ENCODE data around the gene ABAT. TPM values are rescaled to one million over a fixed set of nuclear protein-coding genes. Genes with fewer than 3 reads are reported as not detected.

The ABAT gene
- total RNA-seq, 2 experiments from 2014 or later = 2.0 to 6.7 TPM

DNA sequence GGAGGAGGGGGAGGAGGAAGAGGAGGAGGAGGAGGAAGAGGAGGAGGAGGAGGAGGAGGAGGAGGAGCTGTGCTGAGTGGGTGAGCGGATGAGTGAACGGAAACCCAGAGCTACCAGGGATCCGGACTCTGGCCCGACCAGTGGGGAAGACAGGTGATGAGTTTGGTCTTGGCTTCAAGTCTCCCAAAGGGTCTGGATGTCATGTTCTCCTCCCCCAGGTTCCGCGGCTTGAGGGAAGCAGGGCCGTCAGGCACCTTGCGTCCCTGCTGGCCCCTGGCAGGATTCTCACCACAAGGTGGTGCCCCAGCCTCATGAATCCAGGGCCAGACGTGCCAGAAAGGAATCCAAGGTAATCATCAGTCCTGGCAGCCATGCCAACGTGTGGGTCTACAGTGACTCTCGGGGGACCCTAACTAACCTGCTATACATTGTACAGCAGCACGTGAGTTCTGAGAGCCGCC lies 13.5 kb upstream of the ABAT start:
- H3K9me3 ChIP-seq (ENCODE audit: low read length) = no peaks in the 10 kb centered on the region
- peak; percentile 73 for TF ChIP-seq CTCF (conservative IDR thresholded peaks at IDR 0.05; ENCODE audit: low read length)
- TF ChIP-seq EZH2phosphoT487 (IDR thresholded peaks at IDR 0.05; ENCODE audit: borderline replicate concordance, low read depth, low read length) = no peak
- POLR2A ChIA-PET = interaction anchor here (0.6 to 1.0 kb wide), 3 partner anchors 10 to 19 kb away, joined by 3 to 8 read pairs (median 3); no protein-coding TSS in a partner anchor
- H3K9me2 ChIP-seq (ENCODE audit: insufficient read depth, low read length) = no peaks in the 10 kb centered on the region
- no peaks in the 10 kb centered on the region for H4K20me1 ChIP-seq (ENCODE audit: insufficient read depth, low read length)
- H2AFZ ChIP-seq (ENCODE audit: low read length) = no peak overlapping the region
- H3K36me3 ChIP-seq (ENCODE audit: insufficient read depth, low read length) = no peaks in the 10 kb centered on the region
- no peak overlapping the region for H3K4me3 ChIP-seq (ENCODE audit: low read depth, low read length, poor library complexity, severe bottlenecking)
- no peaks in the 10 kb centered on the region for H3K4me1 ChIP-seq (ENCODE audit: insufficient read depth, low read length, poor library complexity, severe bottlenecking)
- H3K27ac ChIP-seq (ENCODE audit: low read depth, low read length, poor library complexity, severe bottlenecking) = no peak overlapping the region
- no peaks in the 10 kb centered on the region for H3K79me2 ChIP-seq (ENCODE audit: insufficient read depth, low read depth, low read length)
- no TSS peak for BruUV-seq (replicated peaks)
- peak; percentile 59 for DNase-seq (ENCODE audit: low spot score)
- no peak overlapping the region for H3K4me2 ChIP-seq (ENCODE audit: low read length)
- intact Hi-C loops (cut with micrococcal nuclease; ENCODE audit: unreplicated experiment) = loop anchor here (1.0 to 2.0 kb wide), 3 partner anchors 131 to 474 kb away; no protein-coding TSS in a partner anchor
- CTCF ChIA-PET (ENCODE audit: unreplicated experiment) = interaction anchor here (0.9 kb wide), 1 partner anchor 10 kb away, joined by 6 read pairs; no protein-coding TSS in a partner anchor

DNA sequence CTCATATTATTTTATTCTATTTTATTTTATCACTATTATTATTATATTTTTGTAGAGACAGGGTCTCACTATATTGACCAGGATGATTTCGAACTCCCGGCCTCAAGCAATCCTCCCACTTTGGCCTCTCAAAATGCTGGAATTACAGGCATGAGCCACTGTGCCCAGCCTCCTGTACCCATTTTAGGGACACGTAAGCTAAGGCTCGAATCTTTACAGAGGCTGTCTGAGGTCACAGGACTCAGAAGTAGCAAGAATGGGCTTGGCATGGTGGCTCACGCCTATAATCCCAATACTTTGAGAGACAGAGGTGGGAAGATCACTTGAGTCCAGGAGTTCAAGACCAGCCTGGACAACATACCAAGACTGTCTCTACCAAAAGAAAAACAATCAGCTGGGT lies 12.7 kb upstream of the ABAT start:
- intact Hi-C loops (cut with micrococcal nuclease; ENCODE audit: unreplicated experiment) = loop anchor here (1.0 to 2.0 kb wide), 3 partner anchors 131 to 473 kb away; no protein-coding TSS in a partner anchor
- no peak overlapping the region for H3K4me3 ChIP-seq (ENCODE audit: low read depth, low read length, poor library complexity, severe bottlenecking)
- no peaks in the 10 kb centered on the region for H3K9me2 ChIP-seq (ENCODE audit: insufficient read depth, low read length)
- H4K20me1 ChIP-seq (ENCODE audit: insufficient read depth, low read length) = no peaks in the 10 kb centered on the region
- no peak for DNase-seq (ENCODE audit: low spot score)
- no peaks in the 10 kb centered on the region for H3K36me3 ChIP-seq (ENCODE audit: insufficient read depth, low read length)
- H3K79me2 ChIP-seq (ENCODE audit: insufficient read depth, low read depth, low read length) = no peaks in the 10 kb centered on the region
- no peak overlapping the region for H3K4me2 ChIP-seq (ENCODE audit: low read length)
- H3K27ac ChIP-seq (ENCODE audit: low read depth, low read length, poor library complexity, severe bottlenecking) = no peak overlapping the region
- no peaks in the 10 kb centered on the region for H3K4me1 ChIP-seq (ENCODE audit: insufficient read depth, low read length, poor library complexity, severe bottlenecking)
- ChIA-PET POLR2A (interaction anchor here (0.6 kb wide), 2 partner anchors 18 to 218 kb away, joined by 3 read pairs; no protein-coding TSS in a partner anchor), CTCF (ENCODE audit: unreplicated experiment) (interaction anchor here (0.5 kb wide), 1 partner anchor 314 kb away, joined by 15 read pairs; no protein-coding TSS in a partner anchor)
- no peak overlapping the region for H2AFZ ChIP-seq (ENCODE audit: low read length)
- no peaks in the 10 kb centered on the region for H3K9me3 ChIP-seq (ENCODE audit: low read length)
- no TSS peak for BruUV-seq (replicated peaks)
- TF ChIP-seq CTCF (conservative IDR thresholded peaks at IDR 0.05; ENCODE audit: low read length) (no peak), EZH2phosphoT487 (IDR thresholded peaks at IDR 0.05; ENCODE audit: borderline replicate concordance, low read depth, low read length) (no peak)

Data from OCI-LY7 (cell line).